K562 (cell line): ENCODE results near the gene C1QTNF8. TPM values are rescaled to one million over a fixed set of nuclear protein-coding genes. Genes with fewer than 3 reads are reported as not detected.
A peak's percentile ranks its signal among the peaks of the same experiment; 100 is the strongest.

ENCODE experiments used
- ATF1 ChIP-seq, 2 experiments: fragments of 450-650 bp in 1 of 2; IDR thresholded peaks; 2 replicates each; pipeline ENCODE4 v1.6.1; 2016; ENCODE audit warnings: missing compliant biosample characterization in 1 of 2, missing genetic modification characterization in 1 of 2
- ATF3 ChIP-seq, 2 experiments: fragments of 450-650 bp in 1 of 2; sonication (generic) in 1 of 2; formaldehyde crosslinking in 1 of 2; IDR thresholded peaks in 1 of 2; conservative IDR thresholded peaks in 1 of 2; 2 replicates each; pipeline versions ENCODE4 v1.6.1 to v1.8.1; 2016 to 2023; ENCODE audit warnings: mild to moderate bottlenecking in 2 of 2, moderate library complexity in 2 of 2, inconsistent platforms in 1 of 2, missing genetic modification reagents in 1 of 2
- CCAR2 ChIP-seq: fragments of 200-400 bp; formaldehyde crosslinking; IDR thresholded peaks from 2 replicates; pipeline ENCODE4 v1.6.1; 2017; ENCODE audit warnings: mild to moderate bottlenecking, low read depth, low read length
- CREM ChIP-seq: IDR thresholded peaks from 2 replicates; pipeline ENCODE4 v1.6.1; 2014; ENCODE audit warnings: antibody characterized with exemption, low read depth
- MAFF ChIP-seq: IDR thresholded peaks from 2 replicates; pipeline ENCODE4 v1.6.1; 2012; ENCODE audit warnings: low read length, improper control_type of control experiment
- MLX ChIP-seq, 2 experiments: fragments of 450-650 bp in 1 of 2; sonication (generic) in 1 of 2; formaldehyde crosslinking; conservative IDR thresholded peaks; 2 replicates each; pipeline versions ENCODE4 v1.4.0 to v1.8.1; 2020 to 2022; ENCODE audit warnings: mild to moderate bottlenecking in 1 of 2, missing genetic modification reagents in 1 of 2
- SMAD1 ChIP-seq: fragments of 150-350 bp; IDR thresholded peaks from 2 replicates; pipeline ENCODE4 v1.6.1; 2014; ENCODE audit warnings: low read length, low read depth; ENCODE audit not compliant: partially characterized antibody
- UBTF ChIP-seq, 2 experiments: IDR thresholded peaks; 2 replicates each; pipeline ENCODE4 v1.6.1; 2012; ENCODE audit warnings: improper control_type of control experiment in 2 of 2, low read depth in 2 of 2, low read length in 2 of 2, borderline replicate concordance in 1 of 2
- polyA plus RNA-seq, 8 experiments: library from polyadenylated mRNA; depleted of rRNA in 4 of 8; stranded (reverse) in 5 of 8; unstranded in 3 of 8; fragments of >200 nt; fragmentation: Nextera tagmentation in 2 of 8; fragmentation: Illumina TruSeq in 1 of 8; extraction: Ambion mirVana in 2 of 8; extraction: Trizol in 1 of 8; gene quantifications; 2 replicates each; pipeline versions ENCODE4 v1.2.1 to v1.2.3, GENCODE V29; 2011 to 2014; ENCODE audit warnings: inconsistent platforms in 1 of 8, missing spikeins in 1 of 8
- total RNA-seq, 7 experiments: library from RNA; depleted of rRNA in 6 of 7; stranded (reverse); fragments of >200 nt in 6 of 7; fragmentation: Illumina TruSeq in 2 of 7; extraction: Trizol in 2 of 7; gene quantifications; 2 replicates each; pipeline versions ENCODE4 v1.2.1 to v1.2.3, GENCODE V29; 2011 to 2021; ENCODE audit warnings: low replicate concordance in 1 of 7

Gene C1QTNF8
- total and polyA plus RNA-seq, 9 of the 15 experiments (the other 6 are each of a cell fraction or from before 2014, with no cell fraction given) = not detected

- TF ChIP-seq ATF3 (IDR thresholded peaks at IDR 0.05) (no peak), ATF3 (CRISPR knock-in tag; conservative IDR thresholded peaks at IDR 0.05) (no peak), UBTF (IDR thresholded peaks at IDR 0.05; ENCODE audit: borderline replicate concordance in 1 of 2, low read depth in 2 of 2, low read length in 2 of 2) (no peak), SMAD1 (no peak), MAFF (no peak), CCAR2 (no peak), MLX (CRISPR knock-in tag; conservative IDR thresholded peaks at IDR 0.05) (no peak), CREM (peak; percentile 65), ATF1 (CRISPR knock-in tag; IDR thresholded peaks at IDR 0.05) (no peak), ATF1 (tag; IDR thresholded peaks at IDR 0.05) (peak; percentile 67)
These were observed 34.1 kb downstream of the C1QTNF8 start (continued) for GRCh38 chr16:1061769-1062505.
